Parathyroid adenoma (tissue), 2 donors: ENCODE measurements around the gene RPL27A.

Experiments
- H2AFZ ChIP-seq: fragments of 300-600 bp; sonication (generic); one replicate; pipeline ENCODE4 v1.7.0; 2017; ENCODE audit warnings: antibody characterized with exemption, mild to moderate bottlenecking
- H3K27ac ChIP-seq: fragments of 300-600 bp; sonication (generic); one replicate; pipeline ENCODE4 v1.7.0; 2017
- H3K27me3 ChIP-seq: fragments of 300-600 bp; sonication (generic); one replicate; pipeline ENCODE4 v1.7.0; 2017; ENCODE audit warnings: low read length; ENCODE audit not compliant: control insufficient read depth, insufficient read depth
- H3K36me3 ChIP-seq: fragments of 300-600 bp; sonication (generic); one replicate; pipeline ENCODE4 v1.7.0; 2017; ENCODE audit warnings: low read length; ENCODE audit not compliant: control insufficient read depth, insufficient read depth
- H3K4me1 ChIP-seq: fragments of 300-600 bp; sonication (generic); one replicate; pipeline ENCODE4 v1.7.0; 2017; ENCODE audit warnings: control low read depth
- H3K4me2 ChIP-seq: fragments of 300-600 bp; sonication (generic); one replicate; pipeline ENCODE4 v1.7.0; 2017; ENCODE audit warnings: low read length
- H3K4me3 ChIP-seq: fragments of 300-600 bp; sonication (generic); one replicate; pipeline ENCODE4 v1.7.0; 2017; ENCODE audit warnings: low read depth, low read length
- H3K79me2 ChIP-seq: fragments of 300-600 bp; sonication (generic); one replicate; pipeline ENCODE4 v1.7.0; 2017; ENCODE audit warnings: control low read depth
- H3K9ac ChIP-seq: fragments of 300-600 bp; sonication (generic); one replicate; pipeline ENCODE4 v1.7.0; 2017; ENCODE audit warnings: mild to moderate bottlenecking
- H3K9me3 ChIP-seq: fragments of 300-600 bp; sonication (generic); one replicate; pipeline ENCODE4 v1.7.0; 2017; ENCODE audit warnings: low read length; ENCODE audit not compliant: control insufficient read depth
- CTCF ChIP-seq: fragments of 300-600 bp; sonication (generic); IDR thresholded peaks from one replicate; pipeline ENCODE4 v1.7.0; 2017; ENCODE audit warnings: antibody characterized with exemption, mild to moderate bottlenecking
- donor health status: primary hyperparathyroidism.

RPL27A gene

DNA sequence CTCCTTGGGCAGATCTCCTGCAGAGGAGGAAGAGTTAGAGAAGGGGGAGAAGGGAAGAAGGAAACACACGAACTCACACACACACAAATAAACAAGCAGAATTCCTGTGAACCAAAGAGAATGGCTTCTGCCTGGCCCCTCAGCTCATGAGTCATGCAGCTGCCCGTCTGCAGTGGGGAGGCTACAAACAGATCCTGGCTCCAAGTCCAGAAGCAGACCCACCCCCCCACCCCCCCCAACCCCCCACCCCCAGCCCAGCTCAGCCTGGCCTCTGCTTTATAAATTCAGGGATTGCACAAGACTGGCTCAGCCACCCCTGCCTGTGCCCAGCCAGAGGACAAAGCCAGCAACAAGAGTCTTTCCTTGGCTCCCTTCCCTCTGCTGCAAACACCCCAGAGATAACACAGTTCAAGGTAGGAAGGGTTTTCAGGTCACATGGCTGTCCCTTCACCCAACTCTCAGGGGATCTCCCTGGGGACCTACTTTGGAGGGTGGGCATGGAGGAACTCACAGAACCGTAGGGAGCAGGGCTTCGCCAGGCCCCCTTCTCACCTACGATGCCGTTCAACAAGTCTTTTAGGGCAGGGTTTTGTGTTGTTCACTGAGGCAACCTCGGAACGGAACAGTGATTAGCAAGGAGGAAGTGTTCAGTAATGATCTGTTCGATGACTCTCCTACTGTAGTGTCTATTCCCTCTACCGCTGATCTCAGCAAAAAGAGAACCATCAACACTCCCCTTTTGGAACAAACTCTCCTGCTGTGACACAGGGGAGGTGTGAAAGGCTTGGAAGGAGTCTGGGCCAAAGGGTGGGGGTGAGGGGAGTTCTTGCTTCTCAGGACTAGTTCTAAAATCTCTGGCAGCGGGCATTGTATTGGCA, 35.5 kb downstream of the RPL27A start:
- H3K9ac ChIP-seq: no peak overlapping the region

GRCh38 chr11:8719211-8719649, 36.6 kb downstream of the RPL27A start:
- Histone ChIP-seq H3K4me2 (no peak overlapping the region), H3K27ac (no peak overlapping the region), H3K36me3 (no peaks in the 10 kb centered on the region), H2AFZ (no peak overlapping the region), H3K4me1 (no peaks in the 10 kb centered on the region), H3K9me3 (no peaks in the 10 kb centered on the region), H3K79me2 (no peaks in the 10 kb centered on the region), H3K9ac (no peak overlapping the region), H3K27me3 (no peaks in the 10 kb centered on the region), H3K4me3 (no peak overlapping the region)
- no peak for TF ChIP-seq CTCF

More for the DNA sequence above, 35.5 kb downstream of the RPL27A start:
- H3K27ac ChIP-seq: no peak overlapping the region
- H3K4me2 ChIP-seq: no peak overlapping the region
- no peak overlapping the region for H3K4me3 ChIP-seq
- H3K9me3 ChIP-seq: no peaks in the 10 kb centered on the region
- no peaks in the 10 kb centered on the region for H3K36me3 ChIP-seq
- no peaks in the 10 kb centered on the region for H3K79me2 ChIP-seq
- no peak for TF ChIP-seq CTCF
- H3K4me1 ChIP-seq: no peaks in the 10 kb centered on the region
- no peaks in the 10 kb centered on the region for H3K27me3 ChIP-seq
- no peak overlapping the region for H2AFZ ChIP-seq

- no peaks in the 10 kb centered on the region for H3K4me1 ChIP-seq
- no peak for TF ChIP-seq CTCF
- no peak overlapping the region for H2AFZ ChIP-seq
- H3K27me3 ChIP-seq: no peaks in the 10 kb centered on the region
- H3K9ac ChIP-seq: no peak overlapping the region
- no peak overlapping the region for H3K27ac ChIP-seq
- no peaks in the 10 kb centered on the region for H3K36me3 ChIP-seq
- no peaks in the 10 kb centered on the region for H3K79me2 ChIP-seq
- no peak overlapping the region for H3K4me2 ChIP-seq
- no peaks in the 10 kb centered on the region for H3K9me3 ChIP-seq
- H3K4me3 ChIP-seq: no peak overlapping the region
These were observed 37.1 kb downstream of the RPL27A start for GRCh38 chr11:8719721-8720120.

- H3K4me2 ChIP-seq: no peak overlapping the region
- no peaks in the 10 kb centered on the region for H3K27me3 ChIP-seq
- no peak overlapping the region for H2AFZ ChIP-seq
- H3K27ac ChIP-seq: no peak overlapping the region
- no peaks in the 10 kb centered on the region for H3K9me3 ChIP-seq
- H3K36me3 ChIP-seq: no peaks in the 10 kb centered on the region
- no peak overlapping the region for H3K9ac ChIP-seq
- no peak for TF ChIP-seq CTCF
- H3K4me3 ChIP-seq: no peak overlapping the region
- H3K79me2 ChIP-seq: no peaks in the 10 kb centered on the region
- no peaks in the 10 kb centered on the region for H3K4me1 ChIP-seq
These were observed 37.8 kb downstream of the RPL27A start for GRCh38 chr11:8720352-8720751.
